OCI-M2 (cell line): ENCODE measurements around the gene FANCG.

Experiments used
- DNase-seq: peaks from one replicate; lab custom pipeline; 2025; ENCODE audit not compliant: unreplicated experiment; lab: John Stamatoyannopoulos, UW

The FANCG gene

GRCh38 chr9:35104586-35104985 lies 24.8 kb upstream of the FANCG start:
- DNase-seq: no peak

- DNase-seq: no peak
These were observed 24.0 kb upstream of the FANCG start for GRCh38 chr9:35103660-35104191.

GRCh38 chr9:35102769-35103659 lies 23.3 kb upstream of the FANCG start, which contains the start of gene STOML2:
TSS of gene STOML2 (minus strand) at chr9:35103131. CDS start at chr9:35103094, 37 bp downstream.
- DNase-seq: peak; percentile 28

- DNase-seq: no peak
These were observed 22.7 kb upstream of the FANCG start for GRCh38 chr9:35102465-35102768.

- DNase-seq: no peak
These were observed 17.8 kb upstream of the FANCG start for GRCh38 chr9:35097573-35097972.

- peak; percentile 46 for DNase-seq
These were observed 16.5 kb upstream of the FANCG start, which contains the start of gene PIGO for GRCh38 chr9:35096035-35096849. TSS of gene PIGO (minus strand) at chr9:35096591. CDS start at chr9:35095565, 1,026 bp downstream.

GRCh38 chr9:35091536-35091935 lies 11.8 kb upstream of the FANCG start:
- no peak for DNase-seq

- DNase-seq: no peak
These were observed 9.7 kb upstream of the FANCG start for GRCh38 chr9:35089434-35089833.

- DNase-seq: no peak
These were observed 5.3 kb upstream of the FANCG start for GRCh38 chr9:35085078-35085477.

- no peak for DNase-seq
These were observed 709 bp downstream of the FANCG start for GRCh38 chr9:35079041-35079425.

- no peak for DNase-seq
These were observed 1.7 kb downstream of the FANCG start for GRCh38 chr9:35078066-35078465.

GRCh38 chr9:35076848-35077247 lies 2.9 kb downstream of the FANCG start:
- DNase-seq: no peak

GRCh38 chr9:35075358-35075757 lies 4.4 kb downstream of the FANCG start:
- DNase-seq: no peak

- no peak for DNase-seq
These were observed 5.0 kb downstream of the FANCG start for GRCh38 chr9:35074791-35075190.

- no peak for DNase-seq
These were observed 5.6 kb downstream of the FANCG start for GRCh38 chr9:35074141-35074540.

- no peak for DNase-seq
These were observed 6.5 kb downstream of the FANCG start for GRCh38 chr9:35073279-35073612.

- DNase-seq: peak; percentile 90
These were observed 7.1 kb downstream of the FANCG start, which contains the start of gene VCP for GRCh38 chr9:35072461-35073278. TSS of gene VCP (minus strand) at chr9:35072625. CDS start at chr9:35072353, 272 bp downstream.

GRCh38 chr9:35071814-35072460 lies 7.8 kb downstream of the FANCG start:
- no peak for DNase-seq

- no peak for DNase-seq
These were observed 8.6 kb downstream of the FANCG start for GRCh38 chr9:35070823-35071813.
